NCI-H2107 treated with DMSO at 0.1 percent for 48 hours (cell line): ENCODE results near the gene GPAT2.
"Not testable (repeated sequence)": the region's sequence is repeated elsewhere in the genome, so short reads cannot be mapped to it uniquely, and the experiment has no call there.

Experiments
- DNase-seq: peaks from one replicate; lab custom pipeline; 2025; ENCODE audit not compliant: unreplicated experiment; lab: John Stamatoyannopoulos, UW

The GPAT2 gene

DNA sequence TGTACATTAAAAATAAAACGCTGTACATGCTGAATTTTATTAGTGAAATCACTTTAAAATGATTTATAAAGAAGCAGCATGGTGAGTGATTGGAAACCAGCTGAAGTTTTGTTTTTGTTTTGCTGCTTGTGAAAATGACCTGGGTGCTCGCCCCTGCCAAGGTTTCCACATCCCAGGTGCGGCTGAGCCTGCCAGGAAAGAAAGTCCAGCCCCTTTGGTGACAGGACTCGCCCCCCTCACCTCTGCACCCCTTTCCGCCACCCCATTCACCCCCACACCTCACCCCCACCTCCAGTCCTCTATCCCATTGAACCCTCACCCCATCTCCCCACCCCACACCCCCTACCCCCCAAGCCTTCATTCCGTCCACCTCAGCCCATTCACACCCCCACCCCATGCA lies 43.8 kb downstream of the GPAT2 start:
- not testable (repeated sequence) for DNase-seq
